Measurements from ENCODE around the gene SUPT7L. TPM values are rescaled to one million over a fixed set of nuclear protein-coding genes. Genes with fewer than 3 reads are reported as not detected.

Gene SUPT7L
- total and polyA plus RNA-seq, 4 donors = 9.6 to 14.6 (median 11.5) TPM

- H3K36me3 ChIP-seq (ENCODE audit: control insufficient read depth in 4 of 4, insufficient read depth in 3 of 4, low read depth in 1 of 4, low read length in 3 of 4) = peaks cover 11 to 76% (median 55%) of the 10 kb centered on the region in 4 donors
- no peak for TF ChIP-seq REST (IDR thresholded peaks at IDR 0.05)
- no peak for TF ChIP-seq NR2F2 (IDR thresholded peaks at IDR 0.05)
- TF ChIP-seq FOXA1 (IDR thresholded peaks at IDR 0.05) = no peak
- no peak for TF ChIP-seq EGR1 (IDR thresholded peaks at IDR 0.05; ENCODE audit: low read depth in 2 of 2)
- TF ChIP-seq ZBTB33 (IDR thresholded peaks at IDR 0.05) = no peak
- TF ChIP-seq SP1 (IDR thresholded peaks at IDR 0.05) = no peak
- no peak for TF ChIP-seq RXRA (IDR thresholded peaks at IDR 0.05)
- TF ChIP-seq JUND (IDR thresholded peaks at IDR 0.05) = no peak
- no peak for TF ChIP-seq ATF3 (IDR thresholded peaks at IDR 0.05)
- no peak for TF ChIP-seq FOXA2 (IDR thresholded peaks at IDR 0.05)
- TF ChIP-seq TAF1 (conservative IDR thresholded peaks at IDR 0.05) = no peak
- TF ChIP-seq CTCF (IDR thresholded peaks at IDR 0.05; ENCODE audit: low read depth, low read length, missing input control) = no peak
- no peak for TF ChIP-seq HNF4A (conservative IDR thresholded peaks at IDR 0.05)
- no peak for TF ChIP-seq GABPA (IDR thresholded peaks at IDR 0.05 in 1 of 2, conservative IDR thresholded peaks at IDR 0.05 in 1 of 2)
- no peak for TF ChIP-seq YY1 (IDR thresholded peaks at IDR 0.05)
- no peak for TF ChIP-seq HNF4G (IDR thresholded peaks at IDR 0.05)
- no peak for TF ChIP-seq RAD21 (IDR thresholded peaks at IDR 0.05)
- TF ChIP-seq, protein P1, sequence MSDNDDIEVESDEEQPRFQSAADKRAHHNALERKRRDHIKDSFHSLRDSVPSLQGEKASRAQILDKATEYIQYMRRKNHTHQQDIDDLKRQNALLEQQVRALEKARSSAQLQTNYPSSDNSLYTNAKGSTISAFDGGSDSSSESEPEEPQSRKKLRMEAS (IDR thresholded peaks at IDR 0.05) = no peak
- H3K27ac ChIP-seq (ENCODE audit: low read depth in 1 of 2, low read length in 2 of 2) = no peak overlapping the region
- 82% methylated on average over 4 of the region's 4 CpGs for WGBS
- DNase-seq (ENCODE audit: low spot score) = no peak
- H3K4me3 ChIP-seq (ENCODE audit: low read depth in 1 of 3, low read length in 3 of 3) = no peak overlapping the region
- peaks cover 0 to 7% (median 2%) of the 10 kb centered on the region in 4 donors for H3K4me1 ChIP-seq (ENCODE audit: control insufficient read depth in 4 of 4, insufficient read depth in 4 of 4, low read length in 3 of 4)
- H3K9me3 ChIP-seq (ENCODE audit: control insufficient read depth in 4 of 4, low read length in 3 of 4) = no peaks in the 10 kb centered on the region
- no peak overlapping the region for H3K9ac ChIP-seq (ENCODE audit: low read depth in 1 of 2, low read length in 2 of 2)
- H3K27me3 ChIP-seq (ENCODE audit: control insufficient read depth in 4 of 4, insufficient read depth in 4 of 4, low read length in 3 of 4) = no peaks in the 10 kb centered on the region
These were observed 12.4 kb downstream of the SUPT7L start for GRCh38 chr2:27651056-27651455.
